Measurements from ENCODE around the gene TMEM184A.

Gene TMEM184A

DNA sequence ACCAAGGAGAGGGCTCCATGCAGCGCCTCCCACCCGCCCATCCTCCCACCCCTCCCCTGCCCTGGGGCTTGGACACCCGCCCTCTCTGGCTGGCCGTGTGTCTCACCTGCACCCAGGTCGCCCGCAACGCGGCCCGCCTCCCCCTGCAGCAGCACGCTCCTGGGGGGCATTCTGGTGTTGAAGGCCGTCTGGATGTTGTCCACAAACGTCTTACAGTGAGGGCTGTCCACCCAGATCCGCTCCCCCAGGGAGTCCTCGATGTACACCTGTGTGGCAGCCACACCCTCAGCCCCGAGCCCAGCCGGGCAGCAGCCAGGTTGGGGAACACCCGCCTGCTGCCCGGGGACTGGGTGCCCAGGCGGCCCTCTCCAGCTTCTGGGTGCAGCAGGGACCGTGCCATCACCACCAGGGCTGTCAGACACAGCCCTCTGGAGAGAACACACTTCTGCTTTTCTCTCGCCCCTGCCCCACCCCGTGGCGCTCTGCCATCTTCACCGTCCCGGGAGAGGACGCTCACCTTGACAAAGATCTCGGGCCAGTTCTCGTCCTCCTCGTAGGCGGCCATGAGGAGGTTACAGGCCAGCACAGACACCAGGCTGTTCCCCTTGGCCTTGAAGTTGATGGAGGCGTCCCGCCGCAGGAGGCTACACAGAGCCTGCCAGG lies 56.5 kb downstream of the TMEM184A start:
- no peak for DNase-seq

DNA sequence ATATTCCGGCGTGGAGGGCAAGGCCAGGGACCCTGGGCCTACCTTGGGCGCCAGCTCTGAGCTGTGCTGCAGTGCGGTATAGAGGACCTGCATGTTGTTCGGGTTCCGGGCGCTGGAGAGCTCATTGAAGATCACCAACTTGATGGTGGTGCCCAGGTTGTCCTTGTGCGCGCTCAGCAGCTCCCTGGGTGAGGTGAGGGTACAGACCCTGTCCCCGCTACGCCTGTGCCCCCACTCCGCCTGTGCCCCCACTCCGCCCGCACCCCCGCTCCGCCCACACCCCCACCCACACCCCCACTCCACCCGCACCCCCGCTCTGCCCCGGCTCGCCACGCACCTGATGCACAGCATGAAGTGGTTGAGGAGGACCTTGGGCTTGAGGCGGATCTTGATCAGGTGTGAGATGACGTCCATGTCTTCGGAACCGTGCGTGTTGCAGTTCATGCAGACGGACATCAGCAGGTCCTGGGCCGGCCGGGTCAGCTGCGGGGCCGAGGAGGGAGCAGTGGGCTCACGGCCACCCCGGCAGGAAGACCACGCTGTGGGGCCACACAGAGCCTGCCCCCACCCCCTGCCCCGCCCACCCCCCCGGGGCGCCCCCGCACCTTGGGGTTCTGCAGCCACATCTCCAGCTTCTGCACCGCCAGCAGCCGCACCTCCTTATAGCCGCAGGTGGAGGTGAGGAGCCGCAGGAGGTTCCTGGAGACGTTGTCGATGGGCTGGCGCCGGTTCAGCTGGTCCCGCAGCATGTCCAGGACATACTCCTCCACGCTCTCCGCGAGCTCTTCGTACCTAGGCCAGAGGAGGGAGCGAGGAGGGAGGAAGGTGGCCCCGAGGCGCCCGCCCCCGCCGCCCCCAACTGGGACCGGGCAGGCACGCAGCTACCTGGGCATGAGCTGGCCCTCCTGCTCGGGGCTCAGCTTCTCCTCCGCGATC lies 57.4 kb downstream of the TMEM184A start:
- DNase-seq = no peak

DNA sequence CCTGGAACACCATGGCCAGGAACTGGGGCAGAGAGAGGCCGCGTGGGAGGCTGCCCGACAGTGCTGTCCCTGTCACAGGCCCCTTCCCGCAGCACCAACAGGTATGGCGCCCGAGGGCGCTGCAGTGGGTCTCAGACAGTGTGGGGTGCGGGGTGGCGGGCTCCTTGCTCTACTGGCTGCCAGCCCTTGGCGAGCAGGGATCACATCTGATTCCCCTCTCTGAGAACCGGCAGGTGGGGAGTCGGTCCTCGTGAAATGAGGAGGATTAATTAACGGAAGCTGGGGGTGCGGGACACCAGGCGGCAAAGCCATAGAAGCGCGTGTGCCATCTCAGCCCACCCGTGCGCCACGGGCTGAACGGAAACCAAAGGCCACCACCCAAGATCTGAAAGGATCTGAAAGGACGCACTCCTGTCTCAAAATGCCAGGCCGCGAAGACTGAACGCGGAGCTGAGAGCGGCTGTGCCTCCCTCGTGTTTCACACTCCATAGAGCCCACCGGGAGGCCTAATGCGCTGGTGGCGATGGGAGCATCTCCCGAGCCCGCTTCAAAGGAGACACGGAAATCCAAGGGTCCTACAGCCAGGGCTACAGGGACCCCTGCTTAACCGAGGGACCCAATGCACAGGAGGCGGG lies 58.6 kb downstream of the TMEM184A start:
- DNase-seq = no peak

DNA sequence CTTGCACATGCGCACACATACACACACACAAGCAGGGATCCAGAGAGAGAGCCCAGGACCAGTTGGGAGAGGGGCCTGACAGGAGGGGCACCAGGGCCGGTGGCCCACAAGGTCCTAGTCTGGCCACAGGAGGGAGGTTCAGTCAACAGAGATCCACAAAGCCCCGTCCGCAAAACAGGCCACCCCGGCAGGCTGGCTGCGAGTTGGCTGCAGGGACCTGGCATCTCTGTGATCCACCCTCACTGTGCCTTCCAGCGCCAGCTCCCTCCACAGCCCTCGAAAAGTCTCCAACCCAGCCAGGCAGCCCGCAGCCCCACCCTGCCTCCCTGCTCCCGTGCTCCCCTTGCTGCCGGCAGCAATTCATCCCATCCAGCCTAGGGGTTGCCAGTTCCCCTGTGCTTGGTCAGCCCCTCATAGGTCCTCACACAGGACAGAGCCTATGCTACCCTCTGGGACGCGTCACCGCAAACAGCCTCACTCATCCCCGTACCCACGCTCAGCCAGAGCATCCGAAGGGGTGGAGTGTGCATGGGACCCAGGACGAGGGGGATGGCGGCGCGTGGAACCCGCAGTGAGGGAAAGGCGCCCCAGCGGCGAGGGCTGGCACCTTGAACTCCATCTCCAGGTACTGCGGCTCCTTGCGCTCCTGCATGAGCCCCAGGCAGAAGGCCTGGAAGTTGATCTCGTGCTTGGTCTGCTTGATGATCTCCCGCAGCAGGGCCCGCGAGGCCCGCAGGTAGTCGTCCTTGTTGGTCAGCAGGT lies 59.3 kb downstream of the TMEM184A start:
- no peak for DNase-seq

DNA sequence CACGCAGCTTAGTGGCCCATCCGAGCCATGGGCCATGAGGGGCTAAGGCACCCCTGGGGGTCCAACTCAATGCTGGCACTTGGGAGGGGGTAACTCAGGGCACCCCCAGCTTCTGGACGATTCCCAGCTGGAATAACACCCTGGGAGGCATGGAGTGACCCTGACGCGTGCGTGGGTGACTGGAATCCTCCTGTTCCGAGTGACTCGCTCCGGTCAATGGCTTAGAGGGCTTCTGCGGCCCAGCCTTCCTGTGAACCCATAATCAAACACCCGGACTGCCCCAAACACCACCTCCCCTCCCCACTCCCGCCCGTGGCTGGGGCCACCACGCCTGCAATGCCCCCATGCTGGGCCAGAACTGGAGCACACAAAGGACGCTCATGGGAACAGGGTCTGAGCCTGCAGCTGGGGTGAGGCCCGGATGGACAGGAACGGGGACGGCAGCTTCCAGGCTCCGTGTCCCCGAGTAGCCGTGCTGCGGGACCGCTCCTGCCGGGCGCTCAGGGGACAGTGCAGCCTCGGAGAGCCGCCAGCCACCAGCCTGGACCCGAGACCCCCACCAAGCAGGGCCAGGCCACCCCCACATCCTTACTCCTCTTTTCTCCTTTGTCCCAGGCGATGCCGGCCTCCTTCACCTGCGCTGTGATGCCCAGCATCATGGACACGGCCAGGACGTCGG lies 60.3 kb downstream of the TMEM184A start:
- DNase-seq = no peak

DNA sequence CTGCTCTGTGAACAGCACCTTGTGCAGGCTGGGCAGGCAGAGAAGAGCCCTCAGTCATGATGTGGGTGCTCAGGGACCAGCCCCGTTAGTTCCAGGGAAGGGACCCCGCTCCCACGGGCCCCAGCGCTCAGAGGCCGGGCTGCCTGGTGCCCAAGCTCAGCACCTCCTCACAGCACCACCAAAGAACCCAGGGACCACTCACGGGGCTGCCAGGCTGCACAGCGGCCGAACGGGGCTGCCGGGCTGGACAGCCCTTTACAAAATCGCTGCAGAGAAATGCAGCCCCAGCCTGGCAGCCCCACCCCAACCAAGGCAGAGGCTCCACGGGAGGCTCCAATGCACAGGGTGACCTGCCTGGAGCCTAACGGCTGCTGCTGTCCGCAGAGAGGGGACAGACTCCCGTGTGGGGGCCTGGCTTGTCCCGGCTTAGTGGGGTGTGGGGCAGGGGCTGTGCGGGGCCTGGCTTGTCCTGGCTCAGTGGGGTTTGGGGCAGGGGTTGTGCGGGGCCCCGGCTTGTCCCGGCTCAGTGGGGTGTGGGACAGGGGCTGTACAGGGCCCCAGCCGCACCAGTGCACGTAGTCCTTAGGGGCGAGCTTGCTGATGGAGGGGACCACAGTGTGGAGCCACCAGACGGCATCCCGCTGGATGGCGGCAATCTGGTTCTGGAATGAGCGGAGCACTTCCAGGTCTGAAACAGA lies 61.0 kb downstream of the TMEM184A start:
- no peak for DNase-seq

DNA sequence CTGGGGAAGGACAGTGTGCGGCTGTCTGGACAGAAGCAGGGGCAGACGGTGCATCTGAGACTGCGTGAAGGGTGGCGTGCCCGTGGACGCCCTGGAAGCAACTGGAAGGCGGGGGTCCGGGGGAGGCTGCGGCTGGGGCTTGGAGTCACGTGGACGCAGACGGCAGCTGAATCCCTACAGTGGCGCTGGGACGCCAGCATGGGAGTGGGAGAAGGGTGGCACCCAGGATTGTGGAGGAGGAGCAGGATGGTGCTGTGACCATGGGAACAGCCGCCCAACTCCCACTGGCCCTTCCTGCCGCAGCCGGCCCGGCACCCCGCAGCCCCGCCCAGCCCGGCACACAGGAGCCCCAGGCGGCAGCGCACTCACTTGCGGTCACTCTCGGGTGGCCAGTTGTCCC lies 61.6 kb downstream of the TMEM184A start:
- DNase-seq = no peak

DNA sequence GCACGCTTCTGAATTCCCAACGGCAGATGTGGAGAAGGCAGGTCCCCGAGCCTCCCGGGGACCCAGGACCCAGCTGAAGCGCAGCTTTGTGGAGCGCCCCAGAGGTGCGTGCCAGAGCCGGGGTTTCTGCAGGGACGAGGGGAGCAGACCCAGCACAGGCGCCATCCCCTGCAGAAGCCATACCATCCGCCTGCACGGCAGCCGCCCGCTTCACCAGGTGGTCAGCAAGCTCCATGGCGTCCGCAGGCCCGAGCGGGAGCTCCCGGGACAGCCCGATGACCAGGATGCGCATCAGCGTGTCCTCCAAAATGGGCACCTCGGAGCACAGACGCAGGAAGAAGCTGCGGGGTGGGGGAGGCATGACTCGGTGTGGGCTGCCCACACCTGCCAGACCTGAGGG lies 62.4 kb downstream of the TMEM184A start:
- no peak for DNase-seq

DNA sequence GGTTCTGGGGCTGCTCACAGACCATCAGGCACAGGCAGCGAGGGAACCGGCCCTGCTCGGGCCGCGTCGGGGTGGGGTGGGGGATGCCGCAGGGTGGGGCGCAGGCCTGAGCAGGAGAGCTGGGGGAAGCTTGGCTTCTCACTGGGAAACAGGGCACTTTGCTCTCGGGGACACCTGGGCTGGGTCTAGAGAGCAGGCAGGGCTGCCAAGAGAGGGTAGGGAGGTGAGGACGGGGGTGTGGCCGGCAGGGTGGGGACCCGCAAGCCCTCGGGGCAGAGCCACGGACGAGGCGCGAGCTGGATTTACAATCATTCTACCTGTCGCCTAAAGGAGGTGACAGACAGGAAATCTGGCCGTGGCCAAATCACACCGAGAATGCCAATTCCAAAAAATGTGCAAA lies 62.9 kb downstream of the TMEM184A start:
- no peak for DNase-seq

DNA sequence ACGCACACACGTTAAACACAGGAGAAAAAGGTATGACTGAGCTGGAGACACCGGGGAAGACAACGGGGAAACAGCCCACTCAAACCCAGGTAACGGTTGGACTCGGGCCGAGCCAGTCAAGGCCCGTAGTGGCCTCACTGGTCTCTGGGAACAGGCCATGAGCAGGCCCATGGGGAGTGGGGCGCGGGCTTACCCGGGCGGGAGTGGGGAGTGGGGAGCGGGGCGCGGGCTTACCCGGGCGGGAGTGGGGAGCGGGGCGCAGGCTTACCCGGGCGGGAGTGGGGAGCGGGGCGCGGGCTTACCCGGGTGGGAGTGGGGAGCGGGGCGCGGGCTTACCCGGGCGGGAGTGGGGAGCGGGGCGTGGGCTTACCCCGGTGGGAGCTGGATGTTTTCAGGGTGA lies 63.4 kb downstream of the TMEM184A start:
- no peak for DNase-seq
